Stimulated activated CD4-positive, alpha-beta T cell treated with anti-CD3 and anti-CD28 coated beads, TNF-alpha, amount 100 ng/mL, for 24 hours (primary cell): ENCODE results near the gene POMZP3.
"Not testable (repeated sequence)": the region's sequence is repeated elsewhere in the genome, so short reads cannot be mapped to it uniquely, and the experiment has no call there.

Source experiments
- DNase-seq, 3 experiments: peaks; one replicate each; pipeline ENCODE4 v3.0.0-alpha.2; 2020; ENCODE audit warnings: low read depth in 3 of 3

POMZP3 gene

GRCh38 chr7:76626989-76627642 is at the start of gene POMZP3:
Gene POMZP3 (minus strand): TSS chr7:76627279. CDS start chr7:76626064, 1,215 bp downstream.
- peak; percentile 19 to 37 (median 20) for DNase-seq

GRCh38 chr7:76675783-76676182 is 48.7 kb upstream of the POMZP3 start:
- not testable (repeated sequence) for DNase-seq

GRCh38 chr7:76673346-76673745 is 46.3 kb upstream of the POMZP3 start:
- DNase-seq = not testable (repeated sequence)

- not testable (repeated sequence) for DNase-seq
Observed at GRCh38 chr7:76659212-76659611, 32.1 kb upstream of the POMZP3 start.

GRCh38 chr7:76656425-76656824 is 29.3 kb upstream of the POMZP3 start:
- not testable (repeated sequence) for DNase-seq

- DNase-seq = not testable (repeated sequence)
Observed at GRCh38 chr7:76642620-76643019, 15.5 kb upstream of the POMZP3 start.

GRCh38 chr7:76637061-76637691 is 10.1 kb upstream of the POMZP3 start:
- not testable (repeated sequence) for DNase-seq

- DNase-seq = peak in 1 of 3 experiments; percentile 5
Observed at GRCh38 chr7:76626581-76626980, 498 bp downstream of the POMZP3 start.

GRCh38 chr7:76619439-76620190 is 7.5 kb downstream of the POMZP3 start:
- DNase-seq = not testable (repeated sequence)

GRCh38 chr7:76613783-76614182 is 13.3 kb downstream of the POMZP3 start:
- DNase-seq = not testable (repeated sequence)

- DNase-seq = not testable (repeated sequence)
Observed at GRCh38 chr7:76612232-76612631, 14.8 kb downstream of the POMZP3 start.

- not testable (repeated sequence) for DNase-seq
Observed at GRCh38 chr7:76609864-76610263, 17.2 kb downstream of the POMZP3 start.

- DNase-seq = not testable (repeated sequence)
Observed at GRCh38 chr7:76608469-76608868, 18.6 kb downstream of the POMZP3 start.

GRCh38 chr7:76606027-76606426 is 21.1 kb downstream of the POMZP3 start:
- peak in 2 of 3 experiments; percentile 12 to 46 for DNase-seq

GRCh38 chr7:76600650-76601049 is 26.4 kb downstream of the POMZP3 start:
- DNase-seq = not testable (repeated sequence)

GRCh38 chr7:76600116-76600482 is 27.0 kb downstream of the POMZP3 start:
- not testable (repeated sequence) for DNase-seq

GRCh38 chr7:76598590-76599264 is 28.4 kb downstream of the POMZP3 start:
- not testable (repeated sequence) for DNase-seq

- DNase-seq = not testable (repeated sequence)
Observed at GRCh38 chr7:76597288-76597687, 29.8 kb downstream of the POMZP3 start.

GRCh38 chr7:76592694-76593093 is 34.4 kb downstream of the POMZP3 start:
- not testable (repeated sequence) for DNase-seq

- DNase-seq = not testable (repeated sequence)
Observed at GRCh38 chr7:76591602-76592304, 35.3 kb downstream of the POMZP3 start.

- DNase-seq = not testable (repeated sequence)
Observed at GRCh38 chr7:76591033-76591432, 36.0 kb downstream of the POMZP3 start.
